HTR-8/SVneo (cell line): ENCODE results near the gene CITED4.

Source experiments
- DNase-seq: peaks from one replicate; pipeline ENCODE4 v3.0.0; 2011; ENCODE audit warnings: low spot score, mixed read lengths; ENCODE audit not compliant: insufficient read length
- FAIRE-seq: peaks from 2 replicates; lab custom pipeline; 2011; peaks lifted over from hg19 to GRCh38; lab: Jason Lieb, UNC

The CITED4 gene

DNA sequence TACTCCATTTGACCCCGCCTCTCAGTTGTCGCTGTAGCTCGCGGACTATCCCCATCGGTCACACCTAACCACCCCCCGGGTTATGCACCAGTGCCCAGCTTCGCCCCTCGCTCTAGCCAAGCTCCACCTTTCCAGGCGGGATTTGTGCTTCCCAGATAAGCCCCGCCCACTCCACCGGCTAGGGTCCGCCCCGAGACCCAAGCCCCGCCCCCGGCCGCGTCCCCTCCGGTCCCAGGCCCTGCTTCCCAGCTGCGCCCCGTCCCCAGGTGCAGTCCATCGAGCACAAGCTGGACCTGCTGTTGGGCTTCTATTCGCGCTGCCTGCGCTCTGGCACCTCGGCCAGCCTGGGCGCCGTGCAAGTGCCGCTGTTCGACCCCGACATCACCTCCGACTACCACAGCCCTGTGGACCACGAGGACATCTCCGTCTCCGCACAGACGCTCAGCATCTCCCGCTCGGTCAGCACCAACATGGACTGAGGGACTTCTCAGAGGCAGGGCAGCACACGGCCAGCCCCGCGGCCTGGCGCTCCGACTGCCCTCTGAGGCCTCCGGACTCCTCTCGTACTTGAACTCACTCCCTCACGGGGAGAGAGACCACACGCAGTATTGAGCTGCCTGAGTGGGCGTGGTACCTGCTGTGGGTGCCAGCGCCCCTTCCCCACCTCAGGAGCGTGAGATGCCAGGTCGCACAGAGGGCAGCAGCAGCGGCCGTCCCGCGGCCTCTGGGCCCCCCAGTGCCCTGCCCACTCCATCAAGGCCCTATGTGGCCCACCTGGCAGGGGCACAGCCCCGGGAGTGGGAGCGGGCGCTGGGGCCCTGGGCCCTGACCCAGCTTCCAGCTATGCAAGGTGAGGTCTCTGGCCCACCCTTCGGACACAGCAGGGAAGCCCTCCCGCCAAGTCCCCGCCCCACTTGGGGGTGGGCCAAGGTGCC lies 23.9 kb downstream of the CITED4 start:
- FAIRE-seq (no peak), DNase-seq (no peak)

DNA sequence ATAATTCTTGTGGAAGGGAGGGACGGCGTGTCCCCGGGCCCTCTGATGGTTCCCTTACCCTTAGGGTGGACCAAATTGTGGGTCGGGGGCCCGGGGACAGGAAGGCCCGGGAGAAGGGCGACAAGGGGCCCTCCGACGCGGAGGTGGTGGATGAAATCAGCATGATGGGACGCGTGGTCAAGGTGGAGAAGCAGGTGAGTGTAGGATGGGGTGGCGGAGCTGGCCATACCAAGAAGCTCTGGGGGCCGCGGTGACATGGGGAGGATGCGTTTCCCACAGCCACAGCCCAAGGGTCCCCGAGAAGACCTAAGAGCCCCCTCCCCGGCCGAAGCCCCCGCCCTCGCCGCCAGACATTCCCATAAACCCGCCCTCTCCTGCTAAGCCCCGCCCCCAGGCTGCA lies 24.6 kb downstream of the CITED4 start:
- FAIRE-seq = no peak
- no peak for DNase-seq

DNA sequence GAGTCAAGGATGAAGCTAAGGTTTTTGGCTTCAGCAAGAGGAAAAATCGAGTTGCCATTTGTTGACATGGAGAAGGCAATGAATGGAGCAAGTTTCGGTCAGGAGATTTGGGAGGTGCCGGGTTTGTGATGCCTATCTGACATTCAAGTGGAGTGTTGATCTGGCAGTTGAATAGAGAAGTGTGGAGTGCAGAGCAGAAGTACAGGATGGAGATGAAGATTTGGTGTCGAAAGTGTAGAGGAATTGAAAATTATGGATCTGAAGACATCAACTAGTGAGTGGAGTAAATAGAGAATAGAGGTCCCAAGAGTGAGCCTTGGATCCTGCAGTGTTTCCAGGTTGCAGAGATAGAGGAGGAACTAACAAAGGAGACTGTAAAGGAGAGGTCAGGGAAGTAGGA lies 25.9 kb downstream of the CITED4 start:
- no peak for DNase-seq
- no peak for FAIRE-seq

DNA sequence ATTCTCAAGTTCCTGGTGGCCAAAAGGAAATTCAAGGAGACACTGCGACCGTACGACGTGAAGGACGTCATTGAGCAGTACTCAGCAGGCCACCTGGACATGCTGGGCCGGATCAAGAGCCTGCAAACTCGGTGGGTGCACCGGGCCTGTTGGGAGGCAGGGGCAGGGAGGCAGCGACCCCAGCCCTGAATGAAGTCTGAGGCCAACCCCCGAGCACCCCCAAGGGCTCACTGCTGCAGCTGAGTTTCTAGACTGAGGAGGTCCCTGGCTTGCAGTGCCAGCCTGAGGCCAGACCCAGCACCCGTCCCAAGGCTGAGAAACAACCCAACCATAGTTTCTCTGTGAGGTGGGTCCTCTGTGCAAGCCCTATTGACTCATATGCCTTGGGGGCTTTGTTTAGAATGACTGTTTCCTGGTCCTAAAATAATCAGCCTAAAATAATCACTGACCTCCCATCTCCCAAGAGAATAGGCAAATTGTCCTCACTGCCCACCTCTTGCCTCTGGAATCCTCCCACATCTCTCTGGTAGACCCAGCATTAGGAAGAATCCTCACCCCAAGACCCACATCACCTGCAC lies 27.1 kb downstream of the CITED4 start:
- FAIRE-seq = no peak
- no peak for DNase-seq

DNA sequence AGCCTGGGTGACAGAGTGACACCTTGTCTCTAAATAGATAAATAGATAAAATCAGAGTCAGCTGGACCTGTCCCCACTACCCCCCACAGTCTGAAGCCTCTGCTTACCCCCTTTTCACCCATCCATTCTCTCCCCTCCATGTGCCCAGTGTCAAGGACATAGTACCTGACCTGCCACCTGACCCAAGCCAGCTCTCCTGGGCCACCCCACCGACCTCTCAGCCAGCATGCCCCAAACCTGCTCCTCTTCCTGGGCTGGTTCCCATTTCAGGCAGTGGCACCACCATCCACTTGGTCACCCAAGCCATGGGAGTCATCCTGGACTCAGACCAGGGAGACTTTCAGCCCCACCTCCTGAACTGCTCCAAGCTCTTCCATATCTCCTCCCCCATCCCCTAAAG lies 28.2 kb downstream of the CITED4 start:
- FAIRE-seq (no peak), DNase-seq (no peak)

DNA sequence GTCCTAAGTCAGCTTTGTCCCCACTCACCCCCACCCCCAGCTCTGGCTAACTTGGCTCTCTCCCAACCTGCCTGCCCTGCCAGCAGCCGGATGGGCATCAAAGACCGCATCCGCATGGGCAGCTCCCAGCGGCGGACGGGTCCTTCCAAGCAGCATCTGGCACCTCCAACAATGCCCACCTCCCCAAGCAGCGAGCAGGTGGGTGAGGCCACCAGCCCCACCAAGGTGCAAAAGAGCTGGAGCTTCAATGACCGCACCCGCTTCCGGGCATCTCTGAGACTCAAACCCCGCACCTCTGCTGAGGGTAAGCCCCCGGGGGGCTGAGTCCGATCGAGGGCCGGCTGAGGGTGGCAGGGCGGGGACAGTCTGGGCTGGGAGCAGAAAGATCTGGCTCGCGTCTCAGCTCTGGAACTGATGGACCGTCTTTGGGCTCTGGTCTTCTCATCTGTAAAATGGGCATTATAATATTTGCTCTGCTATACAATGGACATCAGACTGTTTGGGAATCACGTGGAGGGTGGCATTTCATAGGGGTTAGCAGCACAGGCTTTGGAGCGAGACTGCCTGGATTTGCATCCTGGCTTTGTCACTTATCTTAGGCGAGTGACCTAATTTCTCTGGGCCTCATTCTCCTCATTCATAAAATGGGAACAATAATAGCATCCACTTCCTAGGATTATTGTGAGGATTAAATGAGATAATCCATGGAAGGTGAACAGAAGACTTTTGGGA lies 31.0 kb downstream of the CITED4 start:
- FAIRE-seq (no peak), DNase-seq (no peak)

DNA sequence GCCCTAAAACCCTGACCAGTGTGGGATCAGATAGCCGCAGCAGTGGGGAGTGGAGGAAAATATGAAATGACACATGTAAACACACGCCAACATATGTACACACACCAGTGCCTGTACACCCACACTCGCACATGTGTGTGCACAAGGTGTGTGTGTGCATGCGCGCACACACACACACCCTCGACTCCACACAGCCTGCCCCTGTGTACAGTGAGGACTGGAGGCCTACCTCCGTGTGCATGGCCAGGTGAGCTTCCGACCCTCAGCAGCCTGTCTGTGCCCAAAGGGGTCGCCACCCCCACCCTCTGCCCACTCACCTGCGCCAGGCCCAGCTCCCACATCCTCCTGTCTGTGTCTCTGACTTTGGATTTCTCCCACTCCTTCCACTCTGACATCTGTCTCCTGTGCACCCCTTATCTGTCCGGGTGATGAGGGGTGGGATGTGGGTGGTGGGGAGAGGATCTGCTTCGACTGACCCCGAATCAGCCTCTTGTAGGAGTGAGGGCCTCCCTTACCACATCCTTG lies 31.7 kb downstream of the CITED4 start:
- FAIRE-seq (no peak), DNase-seq (no peak)

DNA sequence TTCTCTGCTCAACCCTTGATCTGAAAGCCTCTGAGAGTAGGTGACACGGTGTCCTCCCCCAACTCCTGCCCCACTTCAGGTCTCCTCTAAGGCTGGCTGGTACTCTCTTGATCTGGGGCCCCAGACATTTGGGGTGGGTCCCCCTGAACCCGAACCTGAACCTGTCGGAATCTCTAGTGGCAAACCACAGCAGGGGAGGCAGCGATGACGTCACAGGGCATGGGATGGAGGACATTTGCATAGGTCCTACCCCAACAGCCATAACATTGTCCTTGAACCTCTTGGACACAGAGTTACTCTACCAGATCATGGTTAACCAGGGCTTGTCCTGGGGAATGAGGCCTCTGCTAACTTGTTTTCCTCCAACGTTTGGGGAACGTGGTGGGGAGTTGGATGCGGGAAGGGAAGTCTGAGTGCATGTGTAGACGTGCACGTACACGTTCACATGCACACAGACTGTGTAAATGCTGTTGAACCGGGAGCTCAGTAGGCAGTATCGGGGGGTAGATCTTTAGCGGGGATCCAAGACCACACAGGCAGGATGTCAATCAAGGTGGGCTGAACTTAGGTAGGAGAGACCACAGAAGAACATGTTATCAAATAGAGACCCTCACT lies 32.4 kb downstream of the CITED4 start:
- no peak for FAIRE-seq

DNA sequence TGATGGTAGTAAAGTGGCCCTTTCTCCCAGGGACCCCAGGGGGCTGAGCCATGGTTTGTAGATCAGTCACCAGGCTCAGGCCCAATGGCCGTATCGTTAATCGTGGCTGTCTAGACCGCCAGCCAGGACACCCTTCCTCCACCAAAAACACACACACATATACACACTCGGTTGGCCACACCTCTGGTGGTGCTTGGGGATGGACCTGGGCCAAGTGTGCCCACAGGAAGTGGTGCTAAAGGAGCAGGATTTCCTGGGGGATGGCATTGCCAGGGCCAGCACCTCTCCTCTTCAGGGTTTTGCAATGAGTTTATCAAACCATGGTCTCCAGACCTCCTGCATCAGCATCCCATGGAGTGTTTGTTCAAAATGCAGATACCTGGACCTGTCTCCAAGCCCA lies 36.2 kb downstream of the CITED4 start:
- DNase-seq (no peak), FAIRE-seq (peak; percentile 4)

More for the DNA sequence above, 32.4 kb downstream of the CITED4 start:
- DNase-seq = no peak

DNA sequence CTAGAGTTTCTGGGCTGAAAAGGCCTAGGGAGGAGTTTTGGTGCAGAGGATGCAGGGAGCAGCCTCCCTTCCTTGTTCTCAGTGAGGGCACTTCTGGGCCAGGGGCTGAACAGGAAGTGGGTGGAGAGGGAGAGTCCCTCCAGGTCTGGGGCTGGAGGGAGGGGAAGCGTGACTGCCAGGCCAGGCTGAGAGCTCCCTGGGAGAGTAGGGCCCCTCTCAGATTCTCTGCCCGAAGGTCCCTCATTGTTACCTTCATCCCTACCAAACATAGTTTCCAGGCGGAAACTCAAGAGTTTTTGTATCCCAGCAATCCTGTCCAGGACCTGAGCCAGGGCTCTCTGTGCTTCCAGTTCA lies 36.8 kb downstream of the CITED4 start:
- DNase-seq (no peak), FAIRE-seq (no peak)

DNA sequence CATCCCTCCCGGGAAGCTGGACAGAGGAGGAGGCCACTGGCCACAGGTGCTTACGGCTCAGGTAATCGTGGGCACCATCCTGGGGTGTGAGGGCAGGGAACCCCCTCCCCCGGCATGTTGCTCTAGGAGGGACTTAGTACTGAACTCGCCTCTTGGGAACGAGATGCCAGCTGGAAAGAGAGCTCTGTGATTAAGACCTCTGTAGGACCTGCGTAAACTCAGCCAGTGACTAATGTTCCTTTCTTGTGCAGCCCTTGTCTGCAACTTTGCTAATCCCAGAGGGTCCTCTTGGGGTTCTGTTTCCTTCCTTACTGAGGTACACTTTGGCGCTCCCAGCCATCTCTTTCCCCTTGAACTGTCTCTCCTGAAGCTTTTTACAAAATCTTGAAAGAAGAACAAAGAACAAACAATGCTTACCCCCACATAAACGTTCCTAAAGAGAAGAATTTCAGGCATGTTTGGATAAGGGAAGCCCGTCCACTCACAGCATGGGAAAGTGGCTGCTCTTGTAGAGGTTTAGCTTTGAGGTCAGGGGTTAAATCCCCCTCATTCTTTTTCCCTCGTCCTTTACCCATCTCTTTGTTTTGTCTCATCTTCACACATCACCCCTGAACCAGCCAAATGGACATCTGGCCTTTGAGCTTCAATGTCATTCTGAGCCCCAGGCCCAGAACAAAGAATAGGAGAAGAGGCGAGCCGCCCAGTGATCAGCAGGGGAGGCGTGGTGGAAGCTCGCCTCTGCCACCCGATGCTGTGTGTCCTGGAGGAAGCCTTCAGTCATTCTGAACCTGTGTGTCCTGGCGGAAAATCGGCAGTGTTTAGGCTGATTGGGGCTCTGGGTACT lies 37.4 kb downstream of the CITED4 start:
- FAIRE-seq (no peak), DNase-seq (no peak)

DNA sequence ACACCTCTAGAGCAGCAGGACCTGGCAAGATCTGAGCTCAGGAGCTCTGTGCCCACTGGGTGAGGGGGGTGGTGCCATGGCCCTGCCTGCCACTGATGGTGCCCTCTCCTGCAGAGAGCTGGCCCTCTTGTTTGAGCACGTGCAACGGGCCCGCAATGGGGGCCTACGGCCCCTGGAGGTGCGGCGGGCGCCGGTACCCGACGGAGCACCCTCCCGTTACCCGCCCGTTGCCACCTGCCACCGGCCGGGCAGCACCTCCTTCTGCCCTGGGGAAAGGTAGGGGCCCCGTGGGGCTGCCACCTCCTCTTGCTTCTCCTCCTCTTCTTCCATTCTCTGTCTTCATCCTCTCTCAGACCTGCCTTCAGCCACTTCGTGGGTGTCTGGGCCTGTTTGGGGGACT lies 38.2 kb downstream of the CITED4 start:
- no peak for DNase-seq
- no peak for FAIRE-seq

DNA sequence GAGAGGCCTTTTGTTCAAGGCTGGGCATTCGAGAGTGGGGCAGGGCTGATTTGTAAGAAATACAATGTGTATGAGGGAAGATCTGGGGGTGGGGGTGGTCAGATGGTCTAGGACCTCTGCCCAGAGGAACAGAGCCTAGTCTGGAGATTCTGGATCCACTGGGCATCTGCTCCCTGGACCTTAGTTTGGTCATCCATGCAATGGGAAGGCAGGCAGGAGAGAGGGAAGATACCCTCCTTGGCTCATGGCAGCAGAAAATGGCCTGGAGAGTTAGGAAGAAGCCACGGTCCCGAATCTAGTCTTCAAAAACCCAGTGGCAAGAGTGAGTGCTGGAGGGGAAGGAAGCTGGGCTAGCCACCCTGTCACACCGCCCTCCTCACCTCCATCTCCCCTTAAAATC lies 38.8 kb downstream of the CITED4 start:
- FAIRE-seq (no peak), DNase-seq (no peak)

DNA sequence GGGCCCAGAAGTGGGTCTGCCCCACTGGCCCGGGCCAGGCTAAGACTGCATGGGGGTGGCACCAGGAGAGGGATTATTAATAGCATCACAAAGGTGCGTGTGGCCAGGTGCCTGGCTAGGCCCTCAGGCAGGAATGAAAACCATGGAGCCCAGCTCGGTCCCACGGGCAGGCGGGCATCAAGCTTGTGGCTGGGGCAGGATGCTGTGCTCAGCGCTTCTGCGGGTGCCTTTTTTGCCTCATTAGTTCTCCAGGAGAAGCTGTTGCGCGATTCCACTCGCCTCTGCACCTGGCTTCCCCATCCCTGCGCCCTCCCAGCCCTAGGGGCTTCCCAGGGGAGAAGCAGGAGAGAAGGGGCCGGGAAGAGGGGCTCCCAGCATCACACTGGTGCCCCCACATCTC lies 39.3 kb downstream of the CITED4 start:
- no peak for DNase-seq
- no peak for FAIRE-seq

DNA sequence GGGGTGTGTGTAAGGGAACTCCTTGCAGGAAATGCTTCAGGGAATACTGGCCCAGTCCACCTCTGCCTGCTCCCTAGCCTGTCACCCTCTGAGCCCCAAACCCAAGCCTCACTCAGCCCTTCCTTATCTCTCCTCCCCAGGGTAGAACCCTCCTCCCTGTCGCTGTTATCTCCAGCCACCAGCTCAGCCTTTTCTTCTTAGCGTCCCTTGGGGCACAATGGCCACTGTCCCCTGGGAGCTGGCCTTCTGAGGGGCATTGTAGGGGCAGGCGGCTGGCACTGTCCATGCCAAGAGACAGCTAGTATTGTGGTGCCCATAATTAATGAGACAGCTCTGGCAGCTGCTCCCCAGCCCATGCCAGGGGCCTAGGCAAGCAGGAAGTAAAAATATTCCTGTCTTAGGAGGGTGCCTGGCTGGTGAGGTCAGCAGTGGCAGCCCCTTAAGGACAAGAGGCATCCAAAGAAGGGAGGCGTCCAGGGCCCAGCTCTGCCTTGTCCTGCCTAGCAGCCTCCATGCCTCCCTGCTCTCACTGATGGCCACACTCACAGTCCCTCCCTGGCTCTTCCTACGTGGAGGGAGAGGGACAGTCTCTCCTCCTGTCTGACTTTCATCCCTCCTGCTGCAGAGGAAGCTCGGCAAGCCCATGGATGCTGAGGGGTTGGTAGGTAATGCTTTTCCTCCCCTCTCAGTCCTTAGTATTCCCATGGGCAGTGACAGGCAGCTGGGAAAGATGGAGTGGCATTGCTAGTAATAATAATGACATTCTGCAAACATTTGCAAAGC lies 41.1 kb downstream of the CITED4 start:
- FAIRE-seq (no peak), DNase-seq (no peak)

DNA sequence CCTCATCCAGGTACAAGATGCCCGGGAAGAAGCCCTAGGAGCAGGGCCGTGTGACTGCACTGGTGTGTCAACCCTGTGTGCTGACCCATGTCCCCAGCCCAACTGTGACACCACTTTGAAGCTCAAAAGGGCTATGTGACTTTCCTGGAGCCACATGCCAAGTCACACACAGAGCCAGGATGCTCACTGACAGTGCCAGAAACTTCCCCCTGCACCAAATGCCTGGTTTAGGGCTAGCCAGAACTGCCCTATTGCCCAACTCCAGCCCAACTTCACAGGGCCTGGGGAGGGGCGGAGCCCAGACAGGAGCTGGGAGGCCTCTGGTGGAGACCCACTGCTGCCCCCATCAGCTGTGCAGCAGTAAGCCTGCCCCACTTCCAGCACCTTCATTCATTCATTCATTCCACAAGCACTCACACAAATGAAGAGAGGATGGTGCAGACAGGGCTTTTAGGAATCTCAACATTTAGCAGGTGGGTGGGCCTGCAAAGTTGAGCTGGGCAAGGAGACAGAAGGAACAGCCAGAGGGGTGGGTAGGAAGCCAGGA lies 41.8 kb downstream of the CITED4 start:
- FAIRE-seq (no peak), DNase-seq (no peak)

DNA sequence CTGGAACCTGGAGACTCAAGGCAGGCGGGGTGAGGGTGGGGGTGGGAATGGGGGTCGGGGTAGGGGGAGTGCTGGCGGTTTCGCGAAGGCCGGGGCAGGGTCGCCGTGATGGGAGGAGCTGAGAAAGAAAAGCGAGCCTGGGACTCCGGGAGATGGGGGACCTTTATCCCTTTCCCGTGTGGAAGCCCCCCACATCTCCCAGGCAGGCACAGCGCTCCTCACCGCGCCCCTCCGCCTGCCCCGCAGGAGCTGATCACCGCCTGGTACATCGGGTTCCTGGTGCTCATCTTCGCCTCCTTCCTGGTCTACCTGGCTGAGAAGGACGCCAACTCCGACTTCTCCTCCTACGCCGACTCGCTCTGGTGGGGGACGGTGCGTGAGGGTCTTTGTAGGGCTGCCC lies 43.1 kb downstream of the CITED4 start:
- no peak for FAIRE-seq
- DNase-seq = no peak

DNA sequence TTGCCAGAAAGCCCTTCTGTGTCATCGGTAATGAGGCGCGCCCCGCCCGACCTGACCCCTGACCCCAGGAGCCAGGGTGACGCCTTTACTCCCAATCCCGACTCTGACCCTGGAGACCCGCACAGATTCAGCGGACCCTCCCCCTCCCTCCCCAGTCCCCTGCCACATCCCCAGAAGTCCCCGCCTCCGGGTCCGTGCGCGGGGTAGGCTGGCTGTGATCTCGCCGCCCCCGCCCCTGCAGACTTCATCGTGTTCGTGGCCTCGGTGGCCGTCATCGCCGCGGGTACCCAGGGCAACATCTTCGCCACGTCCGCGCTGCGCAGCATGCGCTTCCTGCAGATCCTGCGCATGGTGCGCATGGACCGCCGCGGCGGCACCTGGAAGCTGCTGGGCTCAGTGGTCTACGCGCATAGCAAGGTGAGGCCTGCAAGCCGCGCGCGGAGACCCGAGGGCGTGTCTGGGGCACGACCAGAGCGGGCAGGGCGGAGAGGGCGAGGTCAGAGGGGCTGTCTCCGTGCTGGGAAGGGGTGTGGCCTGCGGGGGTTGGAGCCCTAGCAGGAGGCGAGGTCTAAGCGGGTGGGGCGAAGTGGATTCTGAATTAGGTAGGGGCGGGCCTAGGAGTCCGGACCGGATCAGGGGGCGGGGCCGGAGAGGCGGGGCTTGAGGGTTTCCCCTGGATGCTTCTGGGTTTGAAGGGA lies 43.8 kb downstream of the CITED4 start:
- DNase-seq (no peak), FAIRE-seq (no peak)
